CD4-positive, alpha-beta memory T cell (primary cell): Measurements from ENCODE around the gene MYORG. TPM values are rescaled to one million over a fixed set of nuclear protein-coding genes. Genes with fewer than 3 reads are reported as not detected.

Experiments used
- CTCF ChIA-PET: fragments of 350-600 bp; sonication (Branson Sonifier 250); formaldehyde crosslinking; loops from one replicate; lab custom pipeline; 2021; ENCODE audit warnings: inconsistent platforms; ENCODE audit not compliant: partially characterized antibody; lab: Charles Lee
- POLR2A ChIA-PET: fragments of 350-600 bp; sonication (Branson Sonifier 250); formaldehyde crosslinking; loops from one replicate; lab custom pipeline; 2021; ENCODE audit not compliant: partially characterized antibody; lab: Charles Lee
- DNase-seq, 5 donors: peaks; one replicate each; pipeline versions ENCODE4 v3.0.0 to v3.0.0-alpha.2; 2020 to 2022; ENCODE audit warnings: mixed read lengths in 1 of 5
- H3K27ac ChIP-seq: one replicate; pipeline ENCODE4 v1.7.0; 2013; ENCODE audit warnings: low read depth, low read length
- H3K27me3 ChIP-seq: 2 replicates; pipeline ENCODE4 v1.7.0; 2013; ENCODE audit warnings: mild to moderate bottlenecking, low read length, moderate library complexity; ENCODE audit not compliant: insufficient read depth
- H3K36me3 ChIP-seq: 2 replicates; pipeline ENCODE4 v1.7.0; 2013; ENCODE audit warnings: mild to moderate bottlenecking, low read length, moderate library complexity; ENCODE audit not compliant: insufficient read depth
- H3K4me1 ChIP-seq: 2 replicates; pipeline ENCODE4 v1.7.0; 2013; ENCODE audit warnings: mild to moderate bottlenecking, low read length, moderate library complexity; ENCODE audit not compliant: insufficient read depth
- H3K4me3 ChIP-seq, 2 donors: one replicate each; pipeline ENCODE4 v1.7.0; 2013; ENCODE audit warnings: low read length in 2 of 2, mild to moderate bottlenecking in 1 of 2
- H3K9me3 ChIP-seq, 2 donors: one replicate each; pipeline ENCODE4 v1.7.0; 2013; ENCODE audit warnings: low read length in 2 of 2, control low read depth in 1 of 2; ENCODE audit not compliant: control insufficient read depth in 1 of 2
- H3K27ac Mint-ChIP-seq, 7 donors: one replicate each; pipeline ENCODE4 v1.8.0; 2020 to 2021; ENCODE audit warnings: mixed read lengths in 7 of 7, mild to moderate bottlenecking in 6 of 7, inconsistent platforms in 3 of 7, moderate library complexity in 3 of 7
- H3K27me3 Mint-ChIP-seq, 2 donors: one replicate each; pipeline ENCODE4 v1.8.0; 2020 to 2021; ENCODE audit warnings: mixed read lengths in 2 of 2
- H3K36me3 Mint-ChIP-seq, 2 donors: one replicate each; pipeline ENCODE4 v1.8.0; 2020 to 2021; ENCODE audit warnings: mixed read lengths in 2 of 2, inconsistent platforms in 1 of 2, mild to moderate bottlenecking in 1 of 2
- H3K4me1 Mint-ChIP-seq, 4 donors: one replicate each; pipeline ENCODE4 v1.8.0; 2020 to 2021; ENCODE audit warnings: mixed read lengths in 4 of 4, mild to moderate bottlenecking in 1 of 4
- H3K4me3 Mint-ChIP-seq, 8 donors: one replicate each; pipeline ENCODE4 v1.8.0; 2020 to 2021; ENCODE audit warnings: mixed read lengths in 8 of 8, mild to moderate bottlenecking in 7 of 8, moderate library complexity in 6 of 8, inconsistent platforms in 3 of 8
- H3K9me3 Mint-ChIP-seq, 8 donors: one replicate each; pipeline ENCODE4 v1.8.0; 2020 to 2021; ENCODE audit warnings: mixed read lengths in 8 of 8, mild to moderate bottlenecking in 5 of 8, inconsistent platforms in 3 of 8, moderate library complexity in 1 of 8
- intact Hi-C: fragments of 100-400 bp; cut with micrococcal nuclease; formaldehyde crosslinking; loops from one replicate; pipeline ENCODE4 v1.15.1; 2023
- polyA plus RNA-seq, 2 donors: library from polyadenylated mRNA; unstranded; fragments of 300-500 nt; fragmentation: Illumina TruSeq; gene quantifications; one replicate each; pipeline ENCODE4 v1.2.3, GENCODE V29; 2021
- total RNA-seq, 2 experiments: library from RNA; stranded (reverse); gene quantifications; one replicate each; pipeline ENCODE4 v1.2.3, GENCODE V29; 2021

The MYORG gene
- total and polyA plus RNA-seq, 4 experiments from 2014 or later: 0.09 to 1.4 (median 0.94) TPM

GRCh38 chr9:34374905-34375552 lies 1.7 kb downstream of the MYORG start:
- Mint-ChIP-seq H3K36me3 (peaks cover 0 to 13% of the 10 kb centered on the region in 2 donors), H3K27ac (peak overlapping the region; percentile 56 to 97 (median 91)), H3K4me3 (peak overlapping the region; percentile 71 to 98 (median 94)), H3K4me1 (peaks cover 25 to 37% (median 31%) of the 10 kb centered on the region in 4 donors), H3K9me3 (peaks cover 0 to 1% (median 0%) of the 10 kb centered on the region in 8 donors), H3K27me3 (no peaks in the 10 kb centered on the region)
- Histone ChIP-seq H3K4me3 (no peak overlapping the region), H3K9me3 (no peaks in the 10 kb centered on the region), H3K27ac (no peak overlapping the region), H3K4me1 (peaks cover 26% of the 10 kb centered on the region), H3K27me3 (no peaks in the 10 kb centered on the region), H3K36me3 (no peaks in the 10 kb centered on the region)
- intact Hi-C loops: loop anchor here (5.0 kb wide), 2 partner anchors 262 to 1208 kb away; partner anchors contain the start of genes B4GALT1 and SIGMAR1
- CTCF ChIA-PET: interaction anchor here (0.6 to 8.2 kb wide), 6 partner anchors 9 to 121 kb away, joined by 3 to 54 read pairs (median 4); no protein-coding TSS in a partner anchor
- no peak for DNase-seq
- POLR2A ChIA-PET: interaction anchor here (4.3 kb wide), 1 partner anchor 43 kb away, joined by 33 read pairs; the partner anchor contains the start of gene NUDT2

- ChIA-PET POLR2A (interaction anchor here (4.3 kb wide), 1 partner anchor 42 kb away, joined by 33 read pairs; the partner anchor contains the start of gene NUDT2), CTCF (interaction anchor here (1.3 to 8.2 kb wide), 3 partner anchors 8 to 120 kb away, joined by 3 to 54 read pairs (median 10); no protein-coding TSS in a partner anchor)
- H3K27ac ChIP-seq: no peak overlapping the region
- H3K27ac Mint-ChIP-seq: peak overlapping the region in 3 of 7 donors; percentile 37 to 56 (median 43)
- peaks cover 18 to 30% (median 24%) of the 10 kb centered on the region in 4 donors for H3K4me1 Mint-ChIP-seq
- H3K36me3 ChIP-seq: no peaks in the 10 kb centered on the region
- H3K27me3 ChIP-seq: no peaks in the 10 kb centered on the region
- no peak overlapping the region for H3K4me3 ChIP-seq
- H3K9me3 Mint-ChIP-seq: peaks cover 0 to 1% (median 0%) of the 10 kb centered on the region in 8 donors
- H3K4me3 Mint-ChIP-seq: no peak overlapping the region
- H3K36me3 Mint-ChIP-seq: peaks cover 0 to 13% of the 10 kb centered on the region in 2 donors
- intact Hi-C loops: no loop called here
- H3K9me3 ChIP-seq: no peaks in the 10 kb centered on the region
- no peak for DNase-seq
- peaks cover 20% of the 10 kb centered on the region for H3K4me1 ChIP-seq
- no peaks in the 10 kb centered on the region for H3K27me3 Mint-ChIP-seq
These were observed 2.4 kb downstream of the MYORG start for GRCh38 chr9:34374339-34374738.

- Histone ChIP-seq H3K4me3 (no peak overlapping the region), H3K27me3 (no peaks in the 10 kb centered on the region), H3K4me1 (peaks cover 16% of the 10 kb centered on the region), H3K27ac (no peak overlapping the region), H3K36me3 (no peaks in the 10 kb centered on the region), H3K9me3 (no peaks in the 10 kb centered on the region)
- Mint-ChIP-seq H3K36me3 (peaks cover 0 to 14% of the 10 kb centered on the region in 2 donors), H3K4me1 (peaks cover 15 to 25% (median 20%) of the 10 kb centered on the region in 4 donors), H3K9me3 (peaks cover 0 to 1% (median 0%) of the 10 kb centered on the region in 8 donors), H3K27ac (peak overlapping the region in 1 of 7 donors; percentile 65), H3K4me3 (no peak overlapping the region), H3K27me3 (no peaks in the 10 kb centered on the region)
- intact Hi-C loops: no loop called here
- CTCF ChIA-PET: interaction anchor here (2.3 to 8.2 kb wide), 2 partner anchors 42 to 119 kb away, joined by 10 to 54 read pairs; no protein-coding TSS in a partner anchor
- DNase-seq: no peak
- POLR2A ChIA-PET: no interaction called here
These were observed 2.9 kb downstream of the MYORG start for GRCh38 chr9:34373749-34374148.

- ChIA-PET POLR2A (no interaction called here), CTCF (interaction anchor here (2.3 kb wide), 1 partner anchor 41 kb away, joined by 10 read pairs; no protein-coding TSS in a partner anchor)
- peaks cover 0 to 23% of the 10 kb centered on the region in 2 donors for H3K36me3 Mint-ChIP-seq
- no peaks in the 10 kb centered on the region for H3K36me3 ChIP-seq
- peaks cover 11 to 21% (median 16%) of the 10 kb centered on the region in 4 donors for H3K4me1 Mint-ChIP-seq
- no peak overlapping the region for H3K27ac ChIP-seq
- peak overlapping the region in 1 of 7 donors; percentile 23 for H3K27ac Mint-ChIP-seq
- no peak for DNase-seq
- H3K4me1 ChIP-seq: peaks cover 16% of the 10 kb centered on the region
- H3K27me3 ChIP-seq: no peaks in the 10 kb centered on the region
- H3K4me3 Mint-ChIP-seq: no peak overlapping the region
- H3K27me3 Mint-ChIP-seq: no peaks in the 10 kb centered on the region
- H3K9me3 Mint-ChIP-seq: peaks cover 0 to 4% (median 0%) of the 10 kb centered on the region in 8 donors
- H3K4me3 ChIP-seq: no peak overlapping the region
- intact Hi-C loops: no loop called here
- no peaks in the 10 kb centered on the region for H3K9me3 ChIP-seq
These were observed 4.2 kb downstream of the MYORG start for GRCh38 chr9:34372467-34373011.

- CTCF ChIA-PET: interaction anchor here (2.3 kb wide), 1 partner anchor 40 kb away, joined by 10 read pairs; no protein-coding TSS in a partner anchor
- Mint-ChIP-seq H3K36me3 (peaks cover 3 to 28% of the 10 kb centered on the region in 2 donors), H3K4me1 (peaks cover 10 to 17% (median 13%) of the 10 kb centered on the region in 4 donors), H3K4me3 (no peak overlapping the region), H3K27ac (no peak overlapping the region), H3K9me3 (peaks cover 0 to 4% (median 0%) of the 10 kb centered on the region in 8 donors), H3K27me3 (no peaks in the 10 kb centered on the region)
- POLR2A ChIA-PET: no interaction called here
- H3K36me3 ChIP-seq: no peaks in the 10 kb centered on the region
- intact Hi-C loops: no loop called here
- H3K27ac ChIP-seq: no peak overlapping the region
- no peaks in the 10 kb centered on the region for H3K27me3 ChIP-seq
- no peaks in the 10 kb centered on the region for H3K9me3 ChIP-seq
- peaks cover 10% of the 10 kb centered on the region for H3K4me1 ChIP-seq
- H3K4me3 ChIP-seq: no peak overlapping the region
- DNase-seq: no peak
These were observed 4.7 kb downstream of the MYORG start for GRCh38 chr9:34371886-34372466.

GRCh38 chr9:34370970-34371880 lies 5.5 kb downstream of the MYORG start:
- H3K9me3 ChIP-seq: no peaks in the 10 kb centered on the region
- Mint-ChIP-seq H3K9me3 (peaks cover 0 to 4% (median 0%) of the 10 kb centered on the region in 8 donors), H3K27me3 (no peaks in the 10 kb centered on the region), H3K27ac (peak overlapping the region in 1 of 7 donors; percentile 37), H3K4me1 (peaks cover 9 to 12% (median 11%) of the 10 kb centered on the region in 4 donors), H3K36me3 (peaks cover 3 to 33% of the 10 kb centered on the region in 2 donors), H3K4me3 (peak overlapping the region in 5 of 8 donors; percentile 6 to 58 (median 46))
- H3K36me3 ChIP-seq: no peaks in the 10 kb centered on the region
- intact Hi-C loops: no loop called here
- peaks cover 8% of the 10 kb centered on the region for H3K4me1 ChIP-seq
- ChIA-PET CTCF (interaction anchor here (0.6 to 1.2 kb wide), 2 partner anchors 9 to 325 kb away, joined by 3 to 5 read pairs; no protein-coding TSS in a partner anchor), POLR2A (interaction anchor here (0.8 kb wide), 2 partner anchors 9 to 37 kb away, joined by 3 read pairs; no protein-coding TSS in a partner anchor)
- H3K4me3 ChIP-seq: no peak overlapping the region
- peak in 3 of 5 donors; percentile 25 to 44 (median 30) for DNase-seq
- H3K27ac ChIP-seq: no peak overlapping the region
- H3K27me3 ChIP-seq: no peaks in the 10 kb centered on the region
